Fibroblast of lung (primary cell): ENCODE data around the gene MRC1. TPM values are rescaled to one million over a fixed set of nuclear protein-coding genes. Genes with fewer than 3 reads are reported as not detected.

ENCODE experiments used
- DNase-seq, 2 donors: peaks; one replicate each; pipeline versions ENCODE4 v3.0.0 to v3.0.0-alpha.2; 2010; ENCODE audit warnings: low read depth in 2 of 2
- H2AFZ ChIP-seq: 2 replicates; pipeline ENCODE4 v1.5.1; 2012; ENCODE audit warnings: low read length, control low read depth, inconsistent platforms
- H3K27ac ChIP-seq: 2 replicates; pipeline ENCODE4 v1.5.1; 2011; ENCODE audit warnings: low read length, control low read depth; ENCODE audit not compliant: insufficient read depth
- H3K27me3 ChIP-seq: 2 replicates; pipeline ENCODE4 v1.5.1; 2011; ENCODE audit warnings: mild to moderate bottlenecking, low read length; ENCODE audit not compliant: control insufficient read depth, insufficient read depth
- H3K36me3 ChIP-seq: 2 replicates; pipeline ENCODE4 v1.5.1; 2011; ENCODE audit warnings: low read length; ENCODE audit not compliant: control insufficient read depth, insufficient read depth
- H3K4me1 ChIP-seq: 2 replicates; pipeline ENCODE4 v1.5.1; 2011; ENCODE audit warnings: low read length; ENCODE audit not compliant: control insufficient read depth, insufficient read depth; ENCODE audit errors: extremely low read depth
- H3K4me2 ChIP-seq: 2 replicates; pipeline ENCODE4 v1.5.1; 2011; ENCODE audit warnings: low read length, control low read depth; ENCODE audit not compliant: insufficient read depth; ENCODE audit errors: extremely low read depth
- H3K4me3 ChIP-seq, 4 experiments: fragments of 200-600 bp in 1 of 4; sonication (generic) in 1 of 4; replicated peaks in 1 of 4; 2 replicates each; pipeline ENCODE4 v1.5.1; 2011 to 2016; ENCODE audit warnings: low read length in 4 of 4, low read depth in 3 of 4, mild to moderate bottlenecking in 3 of 4, control low read depth in 2 of 4, inconsistent platforms in 1 of 4, mixed read lengths in 1 of 4; ENCODE audit not compliant: insufficient read depth in 1 of 4; ENCODE audit errors: control extremely low read depth in 1 of 4
- H3K79me2 ChIP-seq: 2 replicates; pipeline ENCODE4 v1.5.1; 2012; ENCODE audit warnings: mild to moderate bottlenecking, low read length, inconsistent platforms; ENCODE audit not compliant: control insufficient read depth, insufficient read depth
- H3K9ac ChIP-seq: 2 replicates; pipeline ENCODE4 v1.5.1; 2011; ENCODE audit warnings: mild to moderate bottlenecking, low read length, control low read depth; ENCODE audit not compliant: insufficient read depth
- H3K9me3 ChIP-seq: 2 replicates; pipeline ENCODE4 v1.5.1; 2012; ENCODE audit warnings: low read depth, low read length; ENCODE audit not compliant: control insufficient read depth, insufficient read depth
- H4K20me1 ChIP-seq: 2 replicates; pipeline ENCODE4 v1.5.1; 2011; ENCODE audit warnings: low read length; ENCODE audit not compliant: control insufficient read depth, insufficient read depth; ENCODE audit errors: extremely low read depth
- EZH2 ChIP-seq: IDR thresholded peaks from 2 replicates; pipeline ENCODE4 v1.5.1; 2012; ENCODE audit warnings: low read length, control low read depth, mild to moderate bottlenecking; ENCODE audit errors: missing control alignments
- polyA plus RNA-seq, 2 donors: library from polyadenylated mRNA; depleted of rRNA in 1 of 2; stranded (reverse) in 1 of 2; unstranded in 1 of 2; fragments of >200 nt; gene quantifications; 2 replicates each; pipeline ENCODE4 v1.2.1, GENCODE V29; 2011 to 2012; ENCODE audit warnings: missing spikeins in 1 of 2
- total RNA-seq: library from RNA; depleted of rRNA; stranded (reverse); fragments of >200 nt; gene quantifications from 2 replicates; pipeline ENCODE4 v1.2.1, GENCODE V29; 2014
- TF ChIP-seq, protein P1 (sequence below), 2 donors: IDR thresholded peaks in 1 of 2; conservative IDR thresholded peaks in 1 of 2; 1 replicate in 1 of 2; 2 replicates in 1 of 2; pipeline ENCODE4 v1.5.1; 2011 to 2012; ENCODE audit warnings: low read length in 2 of 2, control low read depth in 1 of 2, inconsistent platforms in 1 of 2, low read depth in 1 of 2, mild to moderate bottlenecking in 1 of 2

The MRC1 gene
- total and polyA plus RNA-seq, 2 donors (not counting 1 experiment from before 2014, with no cell fraction given), result 0.01 TPM; not detected in 1

DNA sequence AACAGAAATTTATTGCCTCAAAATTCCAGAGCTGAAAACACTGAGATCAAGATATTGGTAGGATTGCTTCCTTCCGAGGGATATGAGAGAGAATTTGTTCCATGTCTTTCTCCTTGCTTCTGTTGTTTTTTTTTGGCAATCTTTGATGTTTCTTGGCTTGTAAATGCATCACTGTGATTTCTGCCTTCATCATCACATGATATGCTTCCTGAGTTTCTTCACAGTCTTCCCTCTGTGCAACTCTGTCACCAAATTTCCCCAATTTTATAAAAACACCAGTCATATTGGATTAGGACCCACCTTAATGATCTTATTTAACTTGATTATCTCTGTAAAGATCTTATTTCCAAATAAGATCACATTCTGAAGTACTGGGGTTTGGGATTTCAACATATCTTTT lies 42.4 kb upstream of the MRC1 start:
- no peaks in the 10 kb centered on the region for H4K20me1 ChIP-seq
- no peak for DNase-seq
- H3K4me2 ChIP-seq, result no peak overlapping the region
- H3K9me3 ChIP-seq, result no peaks in the 10 kb centered on the region
- H3K27ac ChIP-seq, result no peak overlapping the region
- H2AFZ ChIP-seq, result no peak overlapping the region
- no peak overlapping the region for H3K9ac ChIP-seq
- H3K36me3 ChIP-seq, result no peaks in the 10 kb centered on the region
- H3K4me1 ChIP-seq, result no peaks in the 10 kb centered on the region
- no peaks in the 10 kb centered on the region for H3K79me2 ChIP-seq
- no peaks in the 10 kb centered on the region for H3K27me3 ChIP-seq
- H3K4me3 ChIP-seq, result no peak overlapping the region
- TF ChIP-seq, protein P1, sequence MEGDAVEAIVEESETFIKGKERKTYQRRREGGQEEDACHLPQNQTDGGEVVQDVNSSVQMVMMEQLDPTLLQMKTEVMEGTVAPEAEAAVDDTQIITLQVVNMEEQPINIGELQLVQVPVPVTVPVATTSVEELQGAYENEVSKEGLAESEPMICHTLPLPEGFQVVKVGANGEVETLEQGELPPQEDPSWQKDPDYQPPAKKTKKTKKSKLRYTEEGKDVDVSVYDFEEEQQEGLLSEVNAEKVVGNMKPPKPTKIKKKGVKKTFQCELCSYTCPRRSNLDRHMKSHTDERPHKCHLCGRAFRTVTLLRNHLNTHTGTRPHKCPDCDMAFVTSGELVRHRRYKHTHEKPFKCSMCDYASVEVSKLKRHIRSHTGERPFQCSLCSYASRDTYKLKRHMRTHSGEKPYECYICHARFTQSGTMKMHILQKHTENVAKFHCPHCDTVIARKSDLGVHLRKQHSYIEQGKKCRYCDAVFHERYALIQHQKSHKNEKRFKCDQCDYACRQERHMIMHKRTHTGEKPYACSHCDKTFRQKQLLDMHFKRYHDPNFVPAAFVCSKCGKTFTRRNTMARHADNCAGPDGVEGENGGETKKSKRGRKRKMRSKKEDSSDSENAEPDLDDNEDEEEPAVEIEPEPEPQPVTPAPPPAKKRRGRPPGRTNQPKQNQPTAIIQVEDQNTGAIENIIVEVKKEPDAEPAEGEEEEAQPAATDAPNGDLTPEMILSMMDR (conservative IDR thresholded peaks at IDR 0.05 in 1 of 2, IDR thresholded peaks at IDR 0.05 in 1 of 2; ENCODE audit: low read depth in 1 of 2, low read length in 2 of 2), result no peak
- no peak for TF ChIP-seq EZH2

DNA sequence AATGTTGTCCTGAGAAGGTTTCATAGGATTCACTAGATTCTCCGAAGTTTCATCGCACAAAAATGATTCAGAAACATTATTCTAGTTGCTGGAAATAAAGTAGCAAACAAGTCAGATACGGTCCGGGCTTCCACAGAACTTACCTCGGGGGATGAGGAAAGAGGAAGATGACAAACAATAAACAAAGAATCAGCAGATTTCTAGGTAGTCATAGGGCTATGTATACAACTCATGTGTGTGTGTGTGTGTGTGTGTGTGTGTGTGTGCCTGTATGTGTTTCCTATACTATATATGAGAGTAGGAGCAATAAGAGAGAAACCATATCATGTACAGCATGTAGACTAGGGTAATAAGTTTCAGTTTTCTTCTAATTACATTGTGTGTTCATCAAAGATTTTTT lies 40.7 kb upstream of the MRC1 start:
- Histone ChIP-seq H3K4me2 (no peak overlapping the region), H3K27ac (no peak overlapping the region)

DNA sequence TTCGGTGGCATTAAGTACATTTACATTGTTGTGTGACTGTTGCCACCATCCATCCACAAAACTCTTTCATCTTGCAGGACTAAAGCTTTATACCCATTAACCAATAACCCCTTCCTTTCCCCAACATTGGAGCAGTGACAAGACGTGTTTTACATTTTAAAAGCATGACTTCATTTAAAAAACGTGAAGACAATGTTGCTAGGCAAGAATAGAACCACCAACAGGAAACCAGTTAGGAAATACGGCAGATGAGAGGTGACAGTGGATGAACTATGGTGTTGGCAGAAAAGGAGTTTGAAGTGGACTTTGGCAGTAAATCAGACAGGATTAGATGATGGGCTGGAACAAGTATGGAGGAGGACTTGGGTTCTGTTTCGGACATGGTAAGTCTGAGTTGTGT lies 40.2 kb upstream of the MRC1 start:
- Histone ChIP-seq H3K79me2 (no peaks in the 10 kb centered on the region), H3K36me3 (no peaks in the 10 kb centered on the region), H3K27ac (no peak overlapping the region), H3K27me3 (no peaks in the 10 kb centered on the region), H3K4me2 (no peak overlapping the region), H2AFZ (no peak overlapping the region), H3K4me1 (no peaks in the 10 kb centered on the region), H3K9ac (no peak overlapping the region), H4K20me1 (no peaks in the 10 kb centered on the region), H3K4me3 (no peak overlapping the region), H3K9me3 (no peaks in the 10 kb centered on the region)
- TF ChIP-seq EZH2, result no peak
- TF ChIP-seq, protein P1 (conservative IDR thresholded peaks at IDR 0.05 in 1 of 2, IDR thresholded peaks at IDR 0.05 in 1 of 2; ENCODE audit: low read depth in 1 of 2, low read length in 2 of 2), result no peak
- peak; percentile 42 to 72 for DNase-seq

More for the DNA sequence above, 40.7 kb upstream of the MRC1 start:
- H3K9me3 ChIP-seq, result no peaks in the 10 kb centered on the region
- H4K20me1 ChIP-seq, result no peaks in the 10 kb centered on the region
- no peaks in the 10 kb centered on the region for H3K27me3 ChIP-seq
- TF ChIP-seq EZH2, result no peak
- TF ChIP-seq, protein P1 (conservative IDR thresholded peaks at IDR 0.05 in 1 of 2, IDR thresholded peaks at IDR 0.05 in 1 of 2; ENCODE audit: low read depth in 1 of 2, low read length in 2 of 2), result no peak
- DNase-seq, result no peak
- no peak overlapping the region for H2AFZ ChIP-seq
- H3K4me3 ChIP-seq, result no peak overlapping the region
- H3K4me1 ChIP-seq, result no peaks in the 10 kb centered on the region
- no peak overlapping the region for H3K9ac ChIP-seq
- H3K79me2 ChIP-seq, result no peaks in the 10 kb centered on the region
- H3K36me3 ChIP-seq, result no peaks in the 10 kb centered on the region
